ENCODE results near the gene GPR156. TPM values are rescaled to one million over a fixed set of nuclear protein-coding genes. Genes with fewer than 3 reads are reported as not detected.

Gene GPR156
- total RNA-seq, 2 donors from 2014 or later = 0.46 to 3.0 TPM

DNA sequence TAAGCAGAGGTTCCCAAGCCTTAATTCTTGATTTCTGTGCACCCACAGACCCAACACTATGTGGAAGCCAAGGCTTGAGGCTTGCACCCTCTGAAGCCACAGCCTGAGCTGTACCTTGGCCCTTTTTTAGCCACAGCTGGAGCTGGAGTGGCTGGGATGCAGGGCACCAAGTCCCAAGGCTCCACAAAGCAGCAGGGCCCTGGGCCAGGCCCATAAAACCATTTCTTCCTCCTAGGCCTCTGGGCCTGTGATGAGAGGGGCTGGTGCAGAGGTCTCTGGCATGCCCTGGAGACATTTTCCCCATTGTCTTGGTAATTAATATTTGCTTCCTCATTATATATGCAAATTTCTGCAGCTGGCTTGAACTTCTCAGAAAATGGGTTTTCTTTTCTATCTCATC is 129.9 kb downstream of the GPR156 start:
- TF ChIP-seq, protein P1, sequence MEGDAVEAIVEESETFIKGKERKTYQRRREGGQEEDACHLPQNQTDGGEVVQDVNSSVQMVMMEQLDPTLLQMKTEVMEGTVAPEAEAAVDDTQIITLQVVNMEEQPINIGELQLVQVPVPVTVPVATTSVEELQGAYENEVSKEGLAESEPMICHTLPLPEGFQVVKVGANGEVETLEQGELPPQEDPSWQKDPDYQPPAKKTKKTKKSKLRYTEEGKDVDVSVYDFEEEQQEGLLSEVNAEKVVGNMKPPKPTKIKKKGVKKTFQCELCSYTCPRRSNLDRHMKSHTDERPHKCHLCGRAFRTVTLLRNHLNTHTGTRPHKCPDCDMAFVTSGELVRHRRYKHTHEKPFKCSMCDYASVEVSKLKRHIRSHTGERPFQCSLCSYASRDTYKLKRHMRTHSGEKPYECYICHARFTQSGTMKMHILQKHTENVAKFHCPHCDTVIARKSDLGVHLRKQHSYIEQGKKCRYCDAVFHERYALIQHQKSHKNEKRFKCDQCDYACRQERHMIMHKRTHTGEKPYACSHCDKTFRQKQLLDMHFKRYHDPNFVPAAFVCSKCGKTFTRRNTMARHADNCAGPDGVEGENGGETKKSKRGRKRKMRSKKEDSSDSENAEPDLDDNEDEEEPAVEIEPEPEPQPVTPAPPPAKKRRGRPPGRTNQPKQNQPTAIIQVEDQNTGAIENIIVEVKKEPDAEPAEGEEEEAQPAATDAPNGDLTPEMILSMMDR (IDR thresholded peaks at IDR 0.05) = no peak
- TF ChIP-seq POLR2AphosphoS5 (IDR thresholded peaks at IDR 0.05) (no peak), POLR2A (IDR thresholded peaks at IDR 0.05) (no peak)
- H3K9me3 ChIP-seq = no peaks in the 10 kb centered on the region
- intact Hi-C loops (cut with DNase I) = no loop called here

DNA sequence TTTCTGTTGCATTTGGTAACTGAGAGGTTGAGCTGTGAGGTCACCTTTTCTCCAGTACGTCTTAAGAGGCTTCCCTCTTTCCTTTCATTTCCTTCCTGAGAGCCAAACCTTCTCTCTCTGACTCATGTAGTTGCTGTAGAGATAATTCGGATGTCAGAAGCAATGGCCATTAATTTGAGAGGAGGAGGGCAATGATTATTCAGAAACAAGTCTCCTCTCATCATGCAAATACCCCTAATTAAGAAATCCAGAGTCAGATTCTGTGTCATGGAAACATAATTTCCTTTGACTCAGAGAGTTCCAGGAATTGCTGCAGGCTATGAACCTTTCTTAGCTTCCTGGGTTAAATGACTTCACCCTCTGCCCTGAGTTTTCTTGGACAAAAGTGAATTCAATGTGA is 131.7 kb downstream of the GPR156 start:
- DNase-seq (ENCODE audit: low spot score) = no peak
- no peak for TF ChIP-seq POLR2A (IDR thresholded peaks at IDR 0.05)
- TF ChIP-seq, protein P1 (IDR thresholded peaks at IDR 0.05) = no peak
- no peak for TF ChIP-seq POLR2AphosphoS5 (IDR thresholded peaks at IDR 0.05)
- Histone ChIP-seq H3K27me3 (replicated peaks; ENCODE audit: insufficient read depth) (no peaks in the 10 kb centered on the region), H3K36me3 (no peaks in the 10 kb centered on the region), H3K4me1 (replicated peaks) (peaks cover 2% of the 10 kb centered on the region), H3K9me3 (no peaks in the 10 kb centered on the region), H3K27ac (no peak overlapping the region), H3K4me3 (no peak overlapping the region)
- intact Hi-C loops (cut with DNase I) = no loop called here
- 49% methylated on average over 2 of the region's 2 CpGs for WGBS

More for the DNA sequence above, 129.9 kb downstream of the GPR156 start:
- Histone ChIP-seq H3K36me3 (no peaks in the 10 kb centered on the region), H3K27me3 (replicated peaks; ENCODE audit: insufficient read depth) (no peaks in the 10 kb centered on the region), H3K27ac (no peak overlapping the region), H3K4me1 (replicated peaks) (no peaks in the 10 kb centered on the region), H3K4me3 (no peak overlapping the region)
- DNase-seq (ENCODE audit: low spot score) = no peak

DNA sequence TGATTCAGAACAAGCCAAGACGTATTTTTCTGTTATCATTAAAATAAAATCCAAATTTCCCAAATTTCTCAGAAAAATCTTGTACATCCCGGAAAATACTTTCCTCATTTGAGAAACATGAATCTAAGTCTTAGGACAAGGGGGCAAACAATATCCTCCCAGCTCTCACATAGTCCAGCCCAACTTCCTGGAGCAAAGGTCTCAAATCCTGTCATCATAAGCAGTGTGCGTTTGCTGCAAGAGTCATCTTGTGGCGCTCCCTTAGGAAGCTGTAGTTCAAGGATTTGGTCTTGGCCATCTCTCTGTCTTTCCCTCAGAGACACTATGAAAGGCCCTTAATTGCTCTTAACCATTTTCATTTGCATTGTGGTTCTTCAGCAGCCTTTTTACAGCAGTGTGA is 133.2 kb downstream of the GPR156 start:
- Histone ChIP-seq H3K9me3 (no peaks in the 10 kb centered on the region), H3K4me3 (no peak overlapping the region), H3K27me3 (replicated peaks; ENCODE audit: insufficient read depth) (no peaks in the 10 kb centered on the region), H3K4me1 (replicated peaks) (peaks cover 9% of the 10 kb centered on the region), H3K36me3 (no peaks in the 10 kb centered on the region), H3K27ac (no peak overlapping the region)
- no peak for DNase-seq (ENCODE audit: low spot score)
- no peak for TF ChIP-seq POLR2AphosphoS5 (IDR thresholded peaks at IDR 0.05)
- 80% methylated on average over 4 of the region's 4 CpGs for WGBS
- intact Hi-C loops (cut with DNase I) = no loop called here

DNA sequence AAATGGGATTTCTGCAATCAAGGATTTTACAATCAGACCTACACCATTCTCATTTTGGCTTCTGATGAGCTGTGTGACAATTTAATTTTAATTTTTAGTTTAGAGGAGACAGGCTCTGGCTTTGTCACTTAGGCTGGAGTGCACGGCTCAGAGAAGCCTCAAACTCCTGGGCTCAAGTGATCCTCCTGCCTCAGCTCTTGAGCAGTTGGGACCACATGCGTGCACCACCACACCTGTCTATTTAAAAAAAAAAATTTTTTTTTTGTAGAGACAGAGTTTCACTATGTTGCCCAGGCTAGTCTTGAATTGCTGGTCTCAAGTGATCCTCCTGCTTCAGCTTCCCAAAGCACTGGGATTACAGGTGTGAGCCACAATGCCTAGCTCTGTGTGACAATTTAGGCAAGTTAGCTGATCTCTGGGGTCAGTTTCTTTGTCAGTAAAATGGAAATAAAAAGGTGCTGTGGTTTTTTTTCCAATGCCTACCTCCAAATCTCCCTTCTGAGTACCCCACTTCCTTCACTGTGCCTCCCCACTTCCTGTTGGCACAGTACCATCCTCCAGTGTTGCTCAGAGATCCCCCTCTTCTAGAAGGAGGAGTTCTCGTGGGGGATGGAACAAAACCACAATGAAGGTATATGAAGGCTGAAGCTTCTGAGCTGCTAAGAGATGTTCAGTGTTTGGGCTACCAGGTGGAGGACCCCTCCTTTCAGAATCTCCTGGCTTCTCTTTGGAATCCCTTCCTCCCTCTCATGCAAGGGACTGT is 136.7 kb downstream of the GPR156 start:
- 90% methylated on average over 3 of the region's 3 CpGs for WGBS
- TF ChIP-seq POLR2A (IDR thresholded peaks at IDR 0.05) (no peak), POLR2AphosphoS5 (IDR thresholded peaks at IDR 0.05) (no peak)
- TF ChIP-seq, protein P1 (IDR thresholded peaks at IDR 0.05) = no peak
- Histone ChIP-seq H3K36me3 (no peaks in the 10 kb centered on the region), H3K27me3 (replicated peaks; ENCODE audit: insufficient read depth) (no peaks in the 10 kb centered on the region), H3K4me1 (replicated peaks) (peaks cover 9% of the 10 kb centered on the region), H3K27ac (peak overlapping the region; percentile 86 to 87), H3K4me3 (no peak overlapping the region), H3K9me3 (no peaks in the 10 kb centered on the region)
- intact Hi-C loops (cut with DNase I) = no loop called here
- no peak for DNase-seq (ENCODE audit: low spot score)

DNA sequence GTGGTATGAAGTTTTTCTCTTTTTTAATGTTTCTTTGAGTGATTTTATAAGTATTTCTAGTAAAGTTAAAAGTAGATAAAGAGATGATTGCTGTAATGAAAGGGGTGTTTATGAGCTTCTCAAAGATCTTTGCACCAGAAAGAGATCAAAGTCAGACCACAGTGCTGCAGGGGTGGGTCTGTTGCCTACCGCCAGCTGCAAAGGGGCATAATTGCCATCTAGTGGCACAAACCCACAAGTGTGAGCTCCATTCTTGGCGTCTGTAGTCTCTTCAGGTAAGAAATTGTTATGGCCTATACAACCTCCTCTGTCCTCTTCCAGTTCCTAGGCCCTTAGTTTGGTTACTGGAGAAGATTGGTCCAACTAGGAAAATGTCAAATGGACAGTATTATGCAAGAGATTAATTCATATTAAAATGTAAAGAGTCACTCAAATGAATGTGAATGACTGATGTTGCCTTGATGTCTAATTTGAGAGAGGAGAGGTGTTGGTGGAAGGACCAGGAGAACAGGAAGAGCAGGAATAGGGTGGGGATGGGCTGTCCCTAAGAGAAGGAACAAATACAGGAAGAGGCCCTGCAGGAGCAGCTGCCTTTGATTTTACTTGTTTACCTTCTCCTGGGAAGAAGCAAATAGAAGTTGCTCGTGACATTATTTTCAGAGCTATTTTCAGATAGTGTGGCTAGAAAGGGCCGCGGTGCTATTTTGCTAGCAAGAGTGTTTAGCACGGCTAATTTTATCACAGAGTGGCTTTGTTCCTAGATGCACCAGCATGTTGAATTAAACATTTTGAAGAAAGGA is 137.8 kb downstream of the GPR156 start:
- Histone ChIP-seq H3K9me3 (no peaks in the 10 kb centered on the region), H3K27me3 (replicated peaks; ENCODE audit: insufficient read depth) (no peaks in the 10 kb centered on the region), H3K36me3 (no peaks in the 10 kb centered on the region), H3K4me1 (replicated peaks) (peaks cover 9% of the 10 kb centered on the region), H3K27ac (peak overlapping the region; percentile 86 to 87), H3K4me3 (no peak overlapping the region)
- 42% methylated on average over 6 of the region's 6 CpGs for WGBS
- intact Hi-C loops (cut with DNase I) = no loop called here
- TF ChIP-seq POLR2A (IDR thresholded peaks at IDR 0.05) (no peak), POLR2AphosphoS5 (IDR thresholded peaks at IDR 0.05) (peak; percentile 91)
- TF ChIP-seq, protein P1 (IDR thresholded peaks at IDR 0.05) = no peak
- peak; percentile 85 for DNase-seq (ENCODE audit: low spot score)
